Right ventricle myocardium inferior (tissue), 1 donor: ENCODE measurements around the gene ANKZF1. TPM values are rescaled to one million over a fixed set of nuclear protein-coding genes. Genes with fewer than 3 reads are reported as not detected.
A peak's percentile ranks its signal among the peaks of the same experiment; 100 is the strongest.
"Not testable (repeated sequence)": the region's sequence is repeated elsewhere in the genome, so short reads cannot be mapped to it uniquely, and the experiment has no call there.

Experiments used
- ATAC-seq: fragments of 200-7000 bp; cut with Tn5 transposase; one replicate; pipeline ENCODE4 v1.9.1; 2020; ENCODE audit warnings: mild to moderate bottlenecking, moderate library complexity
- DNase-seq: peaks from one replicate; pipeline ENCODE4 v3.0.0; 2021; ENCODE audit errors: missing footprints
- intact Hi-C: fragments of 100-400 bp; cut with DNase I; formaldehyde crosslinking; loops from one replicate; pipeline ENCODE4 v1.11.0; 2022
- total RNA-seq: library from RNA; stranded (reverse); fragmentation: NEBNext Ultra II Directional; extraction: Animal tissue kit (Norgen Biotek cat#: 25700); gene quantifications from one replicate; pipeline ENCODE4 v1.2.1, GENCODE V29; 2021
- donor health status: DM: no; HTN: yes; CAD: no; lungs with severe emphysema.

ANKZF1 gene
- total RNA-seq, 1 donor from 2014 or later = 26.6 TPM

DNA sequence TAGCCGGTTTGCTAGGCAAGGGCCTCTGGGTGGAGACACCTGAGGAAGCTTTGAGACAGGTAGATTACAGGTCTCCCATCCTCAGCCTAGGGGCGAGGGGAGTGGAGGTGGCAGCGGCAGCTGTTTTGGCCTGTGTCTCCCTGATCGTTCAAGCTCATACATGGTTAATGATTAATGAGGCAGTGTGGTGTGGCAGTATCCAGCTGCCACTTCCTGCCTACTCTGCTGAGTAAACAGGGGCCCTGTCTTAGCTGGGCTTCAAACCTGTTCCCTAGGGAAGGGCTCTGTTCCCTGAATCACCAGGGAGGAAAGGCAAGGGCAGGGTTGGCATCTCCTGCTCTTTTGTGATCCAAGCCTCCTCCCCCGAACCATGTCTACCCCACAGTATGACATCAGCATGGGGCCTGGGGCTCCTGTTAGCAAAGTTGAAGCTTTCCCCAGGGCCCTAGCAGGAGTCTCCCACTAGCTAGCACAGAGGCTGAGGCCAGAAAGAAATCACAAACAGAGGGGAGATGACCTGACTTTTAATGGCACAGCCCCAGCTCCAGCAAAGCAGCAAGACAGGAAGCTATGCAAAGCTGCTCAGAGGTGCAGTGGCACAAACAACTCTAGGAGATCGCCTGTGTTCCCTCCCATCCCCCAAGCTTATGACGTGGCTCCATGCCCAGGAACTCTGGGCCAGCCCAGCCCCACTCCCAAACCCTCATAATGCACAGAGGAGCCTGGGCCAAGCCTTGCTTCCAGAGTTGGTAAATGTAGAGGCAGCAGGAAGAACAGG lies 19.8 kb downstream of the ANKZF1 start:
- DNase-seq = peak; percentile 80
- intact Hi-C loops = no loop called here
- peak; percentile 43 for ATAC-seq

DNA sequence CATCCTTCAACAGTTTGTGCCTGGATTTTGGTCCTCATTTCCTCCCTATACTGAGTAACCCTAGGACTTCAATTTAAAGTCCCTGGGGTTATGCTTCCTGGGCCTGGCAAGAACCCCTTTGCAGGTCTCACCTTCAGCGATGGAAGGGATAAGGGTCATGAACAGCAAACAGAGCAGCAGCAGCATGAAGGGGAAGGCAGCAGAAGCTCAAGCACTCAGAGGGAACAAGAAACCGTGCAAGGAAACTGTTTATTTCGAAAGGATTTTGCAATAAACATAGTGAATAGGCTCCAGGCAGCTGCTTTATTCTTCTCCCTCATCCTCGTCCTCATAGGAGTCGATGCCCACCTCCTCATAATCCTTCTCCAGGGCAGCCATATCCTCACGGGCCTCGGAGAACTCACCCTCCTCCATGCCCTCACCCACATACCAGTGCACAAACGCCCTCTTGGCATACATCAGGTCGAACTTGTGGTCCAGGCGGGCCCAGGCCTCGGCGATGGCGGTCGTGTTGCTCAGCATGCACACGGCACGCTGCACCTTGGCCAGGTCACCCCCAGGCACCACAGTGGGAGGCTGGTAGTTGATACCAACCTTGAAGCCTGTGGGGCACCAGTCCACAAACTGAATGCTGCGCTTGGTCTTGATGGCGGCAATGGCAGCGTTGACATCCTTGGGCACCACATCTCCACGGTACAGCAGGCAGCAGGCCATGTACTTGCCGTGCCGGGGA lies 20.6 kb downstream of the ANKZF1 start:
- intact Hi-C loops = no loop called here
- no peak for DNase-seq
- no peak for ATAC-seq

DNA sequence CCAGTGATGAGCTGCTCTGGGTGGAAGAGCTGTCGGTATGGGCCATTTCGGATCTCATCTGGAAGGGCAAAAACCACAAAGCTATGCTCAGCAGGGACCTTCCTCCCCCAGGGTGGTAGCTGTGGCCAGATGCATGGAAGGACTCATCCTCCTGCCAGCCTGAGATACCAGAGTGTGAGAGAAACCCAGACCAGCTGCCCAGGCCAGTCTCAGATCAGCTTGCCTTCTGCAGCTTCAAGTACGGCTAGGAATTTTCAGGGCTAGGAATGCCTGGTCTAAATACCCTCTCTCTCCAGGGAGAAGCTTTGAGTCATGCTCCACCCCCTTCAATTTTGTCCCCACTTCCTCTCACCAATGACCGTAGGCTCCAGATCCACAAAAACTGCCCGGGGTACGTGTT lies 22.1 kb downstream of the ANKZF1 start:
- no peak for ATAC-seq
- intact Hi-C loops = loop anchor here (2.0 kb wide), 2 partner anchors 43 to 75 kb away; partner anchors contain the start of gene CNPPD1

DNA sequence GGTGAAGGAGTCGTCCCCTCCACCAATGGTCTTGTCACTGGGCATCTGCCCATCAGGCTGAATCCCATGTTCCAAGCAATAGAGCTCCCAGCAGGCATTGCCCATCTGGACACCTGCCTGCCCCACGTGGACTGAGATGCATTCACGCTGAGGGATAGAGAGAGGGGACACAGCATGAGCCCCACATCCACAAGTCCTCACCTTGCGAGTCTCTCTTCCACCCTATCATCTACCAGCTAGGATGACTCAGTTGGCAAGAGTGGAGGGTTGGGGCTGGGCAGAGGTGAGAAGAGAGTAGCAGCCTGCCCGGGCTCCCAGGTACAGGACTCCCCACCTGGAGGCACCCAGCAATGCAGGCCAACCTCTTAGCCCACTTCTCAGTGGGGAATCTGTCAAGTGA lies 22.5 kb downstream of the ANKZF1 start:
- DNase-seq (no peak), ATAC-seq (no peak)
- intact Hi-C loops = loop anchor here (2.0 kb wide), 2 partner anchors 43 to 75 kb away; partner anchors contain the start of gene CNPPD1

More for the DNA sequence above, 22.1 kb downstream of the ANKZF1 start:
- DNase-seq = no peak

DNA sequence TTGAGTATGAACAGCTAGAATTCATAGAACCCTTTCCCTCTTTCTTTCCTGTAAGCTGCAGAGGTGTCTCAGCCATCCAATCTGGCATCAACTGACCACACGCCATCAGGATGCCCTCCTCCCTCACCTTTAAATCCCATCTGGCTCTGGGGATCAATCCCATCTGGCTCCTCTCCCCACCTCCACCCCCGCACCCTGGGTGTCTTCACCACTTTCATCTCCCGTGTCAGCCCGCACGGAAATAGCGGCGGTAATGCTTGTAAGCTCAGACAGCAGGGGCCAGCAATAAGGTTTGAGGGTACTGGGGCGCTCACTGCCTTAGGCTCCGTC lies 22.9 kb downstream of the ANKZF1 start:
- no peak for ATAC-seq
- DNase-seq = no peak
- intact Hi-C loops = loop anchor here (2.0 kb wide), 2 partner anchors 42 to 76 kb away; partner anchors contain the start of gene CNPPD1

DNA sequence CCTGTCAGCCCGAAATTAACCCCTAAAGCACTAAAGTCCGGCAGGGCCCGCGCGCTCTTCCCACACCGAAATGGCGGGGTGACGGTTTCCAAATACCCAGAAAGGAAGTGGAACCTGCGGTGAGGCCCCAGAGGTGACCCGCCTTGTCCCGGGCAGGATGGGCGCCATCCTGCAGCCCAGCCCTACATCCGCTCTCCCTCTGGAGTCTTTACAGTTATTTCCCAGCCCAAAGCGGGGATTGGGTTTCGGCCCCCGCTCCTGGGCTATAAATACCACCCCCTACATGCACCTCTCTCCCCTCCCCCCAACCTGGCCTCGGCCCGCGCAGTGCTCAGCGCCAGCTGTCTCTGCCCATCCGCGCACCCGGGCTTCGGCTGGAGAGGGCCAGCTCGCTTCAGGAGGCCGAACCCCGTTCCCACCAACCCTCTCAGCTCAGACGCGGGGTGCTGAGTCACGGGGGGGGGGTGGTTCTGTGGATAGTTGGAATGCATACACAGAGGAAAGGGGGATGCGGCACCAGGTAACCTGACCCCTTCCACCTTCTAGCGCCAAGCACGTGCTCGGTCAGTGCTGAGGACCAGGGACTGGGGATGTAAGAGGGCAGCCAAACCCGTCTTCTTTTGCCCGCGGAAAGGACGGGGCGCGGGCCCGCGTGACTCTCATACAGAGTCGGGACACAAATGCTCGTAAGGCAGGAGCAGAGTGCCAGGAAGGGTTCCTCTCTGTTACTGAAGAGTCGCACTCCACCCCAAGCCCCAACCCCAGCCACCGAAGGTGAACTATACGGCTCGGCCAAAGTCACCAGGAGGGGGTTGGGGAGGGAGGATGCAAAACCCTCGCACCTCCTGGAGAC lies 23.5 kb downstream of the ANKZF1 start, which contains the start of gene TUBA4B:
Gene TUBA4B (plus strand): TSS at position 344 of the 853 bp plus-strand sequence. CDS start 165 bp downstream, at position 509.
- intact Hi-C loops = loop anchor here (2.0 kb wide), 2 partner anchors 42 to 76 kb away; partner anchors contain the start of gene CNPPD1
- no peak for DNase-seq
- peak; percentile 38 for ATAC-seq

DNA sequence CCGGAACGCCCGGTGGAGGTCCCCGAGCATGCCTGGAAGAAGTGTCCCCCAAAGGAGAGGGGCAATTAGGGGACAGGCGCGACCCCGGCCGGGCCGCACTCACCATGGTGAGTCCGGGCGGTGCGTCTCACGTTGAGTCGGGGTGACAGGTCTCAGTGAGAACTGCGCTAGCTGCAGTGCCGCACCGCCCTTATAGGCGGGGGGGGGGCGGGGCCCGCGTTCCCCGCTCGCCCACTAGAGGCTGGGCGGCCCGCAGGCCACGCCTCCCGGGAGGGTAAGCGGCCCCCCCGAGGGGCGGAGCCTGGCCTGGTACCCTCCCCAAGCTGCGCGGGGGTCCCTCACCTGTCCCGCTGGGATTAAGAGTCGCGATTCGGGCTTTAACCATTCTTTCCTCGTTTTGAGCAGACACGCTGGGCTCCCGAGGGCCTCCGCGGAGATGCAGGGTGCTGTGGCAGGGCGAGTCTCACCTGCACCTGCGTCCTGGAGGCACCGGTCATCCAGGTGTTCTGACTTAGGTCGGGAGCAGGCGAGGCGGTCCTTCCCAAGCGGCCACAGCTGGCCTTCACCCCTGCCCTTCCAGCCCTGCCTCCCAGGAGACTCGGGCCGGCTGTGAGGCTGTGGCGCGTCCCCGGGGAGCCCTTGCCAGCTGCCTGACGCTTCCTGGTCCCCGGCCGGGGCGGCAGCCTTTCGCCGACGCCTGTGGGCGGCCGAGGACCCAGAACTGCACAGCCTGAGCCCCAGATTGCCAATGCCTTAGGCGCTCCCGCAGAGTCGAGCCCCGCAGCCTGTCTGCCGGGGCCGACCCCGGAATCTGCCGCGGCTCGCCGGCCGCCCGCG lies 24.4 kb downstream of the ANKZF1 start, which contains the start of gene TUBA4A:
Gene TUBA4A (minus strand): TSS at position 166 of the 837 bp plus-strand sequence. CDS start 60 bp downstream, at position 106.
- peak; percentile 92 for ATAC-seq
- peak; percentile 95 for DNase-seq
- intact Hi-C loops = loop anchor here (2.0 kb wide), 3 partner anchors 23 to 77 kb away; partner anchors contain the start of gene CNPPD1

DNA sequence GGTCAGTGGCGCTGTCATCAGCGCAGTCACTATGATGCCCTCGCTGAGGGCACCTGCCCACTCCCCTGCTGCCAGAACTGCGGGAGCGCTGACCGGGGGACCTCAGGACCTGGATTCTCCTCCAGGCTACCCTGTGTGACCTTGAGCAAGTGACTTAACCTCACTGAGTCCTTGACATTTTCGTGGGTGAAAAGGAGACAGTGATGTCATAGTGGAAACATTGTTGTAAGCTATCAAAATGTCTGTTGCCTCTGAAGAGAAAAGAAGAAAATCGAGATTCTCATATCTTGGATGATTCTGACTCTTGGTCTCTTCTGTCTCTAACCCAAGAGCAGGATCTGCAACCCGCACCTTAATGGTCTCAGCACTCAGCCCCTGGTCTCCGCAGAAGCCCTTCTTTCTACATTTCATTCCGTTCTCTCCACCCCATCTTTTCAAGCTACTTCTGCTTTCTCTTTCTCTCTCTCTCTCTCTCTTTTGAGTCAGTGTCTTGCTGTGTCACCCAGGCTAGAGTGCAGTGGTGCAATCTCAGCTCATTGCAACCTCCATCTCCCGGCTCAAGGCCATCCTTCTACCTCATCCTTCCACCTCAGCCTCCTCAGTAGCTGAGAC lies 25.1 kb downstream of the ANKZF1 start:
- peak; percentile 5 for ATAC-seq
- intact Hi-C loops = loop anchor here (2.0 kb wide), 1 partner anchor 22 kb away; no protein-coding TSS in a partner anchor
- DNase-seq = no peak

DNA sequence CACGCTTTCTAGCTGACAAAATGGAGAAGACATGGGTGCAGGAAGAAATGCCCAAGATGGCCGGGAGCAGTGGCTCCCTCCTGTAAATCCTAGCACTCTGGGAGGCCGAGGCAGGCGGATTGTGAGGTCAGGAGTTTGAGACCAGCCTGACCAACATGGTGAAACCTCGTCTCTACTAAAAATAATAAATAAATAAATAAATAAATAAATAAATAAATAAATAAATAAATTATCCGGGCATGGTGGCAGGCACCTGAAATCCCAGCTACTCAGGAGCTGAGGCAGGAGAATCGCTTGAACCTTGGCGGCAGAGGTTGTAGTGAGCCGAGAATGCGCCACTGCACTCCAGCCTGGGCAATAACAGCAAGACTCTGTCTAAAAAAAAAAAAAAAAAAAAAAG lies 29.3 kb downstream of the ANKZF1 start:
- DNase-seq, ATAC-seq, intact Hi-C loops: not testable (repeated sequence)

DNA sequence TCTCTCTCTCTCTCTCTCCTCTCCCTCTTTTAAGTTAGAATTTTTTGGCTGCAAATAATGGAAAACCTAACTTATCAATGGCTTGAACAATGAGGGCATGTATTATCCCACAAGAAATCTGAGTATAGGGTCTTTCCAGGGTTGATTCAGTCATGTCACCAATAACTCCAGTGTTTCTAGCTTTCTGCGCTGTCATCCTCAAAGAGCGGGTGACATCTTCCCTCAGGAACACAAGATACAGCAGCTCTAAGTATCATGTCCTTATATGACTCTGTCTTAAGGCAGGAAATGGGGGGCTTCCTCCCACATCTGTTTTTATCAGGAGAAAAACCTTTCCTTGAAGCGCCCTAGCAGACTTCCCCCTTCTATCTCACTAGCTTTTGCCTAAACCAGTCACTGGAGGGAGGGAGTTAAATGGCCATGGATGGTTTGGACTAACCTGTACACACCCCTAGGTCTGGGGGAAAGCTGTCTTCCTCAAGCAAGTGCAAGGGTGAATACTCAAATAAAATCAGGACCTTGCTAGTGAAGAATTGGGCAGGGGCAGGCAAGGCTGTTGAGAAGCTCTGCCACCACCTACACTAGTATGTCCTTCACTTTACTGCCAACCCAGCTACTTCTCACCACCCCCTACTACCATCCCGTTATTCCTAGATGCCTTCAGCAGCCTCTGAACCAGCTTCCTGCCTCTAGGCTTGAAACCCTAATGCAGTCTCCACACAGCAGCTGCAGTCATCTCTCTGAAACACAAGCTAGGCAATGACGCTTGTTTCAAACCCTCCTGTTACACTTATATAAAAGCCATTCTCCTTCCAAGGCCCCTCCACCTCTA lies 31.6 kb downstream of the ANKZF1 start:
- intact Hi-C loops = no loop called here
- ATAC-seq (no peak), DNase-seq (no peak)

DNA sequence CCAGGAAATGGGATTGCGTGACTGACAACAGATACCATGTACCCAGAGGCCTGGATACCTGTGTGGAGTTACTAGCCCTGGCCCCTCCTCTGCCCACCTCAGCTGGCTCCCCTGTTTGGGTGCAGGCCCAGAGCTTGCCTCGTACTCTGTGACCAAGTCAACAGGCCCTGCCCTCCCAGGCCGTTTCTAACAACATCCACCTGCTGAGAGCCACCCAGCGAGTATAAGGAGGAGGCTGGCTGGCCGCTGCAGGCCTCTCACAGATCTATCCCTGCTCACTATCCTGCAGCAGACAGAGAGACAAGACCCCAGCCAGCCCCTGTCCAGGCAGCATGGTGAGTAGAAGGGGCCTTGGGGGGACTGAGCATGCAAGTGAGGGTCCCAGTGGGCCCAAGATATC lies 36.6 kb downstream of the ANKZF1 start:
- DNase-seq (no peak), ATAC-seq (no peak)
- intact Hi-C loops = no loop called here

DNA sequence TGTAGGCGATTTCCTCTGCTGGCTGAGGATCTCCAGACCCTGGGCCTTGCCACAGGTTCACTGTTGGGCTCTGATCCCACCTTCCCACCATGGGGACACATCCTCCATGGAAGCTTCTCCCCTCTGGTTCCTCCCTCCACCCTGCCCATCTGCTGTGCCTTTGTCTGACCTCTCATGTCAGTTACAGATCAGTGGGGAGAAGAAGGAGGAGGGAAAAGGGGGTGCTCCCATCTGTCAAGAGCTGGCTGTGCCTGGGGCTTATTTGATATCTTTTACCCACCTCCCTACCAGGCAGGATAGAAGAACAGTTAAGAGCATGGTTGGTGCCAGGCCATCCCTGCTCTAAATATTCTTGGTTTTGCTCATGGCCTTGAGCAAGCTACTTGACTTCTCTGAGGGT lies 37.3 kb downstream of the ANKZF1 start:
- intact Hi-C loops = no loop called here
- DNase-seq = no peak
- no peak for ATAC-seq

DNA sequence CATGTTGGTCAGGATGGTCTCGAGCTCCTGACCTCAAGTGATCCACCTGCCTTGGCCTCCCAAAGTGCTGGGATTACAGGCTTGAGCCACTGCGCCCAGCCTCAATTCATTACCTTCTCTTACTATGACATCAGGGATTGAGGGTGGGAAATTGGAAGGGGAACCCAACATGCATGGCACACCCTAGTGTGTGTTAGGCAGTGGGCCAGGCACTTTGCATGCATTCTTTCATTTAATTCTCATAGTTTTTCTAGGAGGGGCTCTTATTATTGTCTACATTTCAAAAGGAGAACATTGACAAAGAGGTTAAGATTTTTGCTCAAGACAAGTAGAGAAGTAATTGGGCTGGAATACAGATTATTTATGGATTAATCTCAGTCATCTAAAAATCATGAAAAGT lies 38.7 kb downstream of the ANKZF1 start:
- DNase-seq = no peak
- intact Hi-C loops = no loop called here
- ATAC-seq = no peak

DNA sequence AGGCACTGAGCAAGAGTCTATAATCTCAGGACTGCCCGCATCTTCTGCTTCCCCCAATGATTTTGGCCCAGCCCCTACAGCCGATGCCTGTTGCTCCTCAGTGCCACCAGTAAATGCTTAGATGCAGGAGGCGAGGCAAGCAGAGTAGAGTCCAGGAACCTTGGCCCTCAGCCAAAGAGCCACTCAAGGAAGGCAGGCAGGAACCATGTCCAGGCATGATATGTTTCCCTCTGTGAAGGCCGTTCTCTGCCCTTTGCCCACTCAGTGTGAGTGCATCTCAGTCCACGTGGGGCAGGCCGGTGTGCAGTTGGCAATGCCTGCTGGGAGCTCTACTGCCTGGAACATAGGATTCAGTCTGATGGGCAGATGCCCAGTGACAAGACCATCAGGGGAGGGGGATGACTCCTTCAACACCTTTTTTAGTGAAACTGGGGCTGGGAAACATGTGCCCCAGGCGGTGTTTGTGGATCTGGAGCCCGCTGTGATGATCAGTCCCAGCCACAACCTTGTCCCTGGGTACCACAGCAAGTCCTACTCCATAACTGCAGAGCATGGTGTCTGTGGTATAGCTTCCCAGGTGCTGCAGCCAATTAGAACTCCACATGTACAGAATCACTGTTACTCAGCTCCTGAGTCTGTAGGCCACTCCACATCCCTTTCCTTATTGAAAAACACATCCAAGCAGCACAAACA lies 39.9 kb downstream of the ANKZF1 start:
- intact Hi-C loops = no loop called here
- peak; percentile 49 for ATAC-seq
- no peak for DNase-seq

DNA sequence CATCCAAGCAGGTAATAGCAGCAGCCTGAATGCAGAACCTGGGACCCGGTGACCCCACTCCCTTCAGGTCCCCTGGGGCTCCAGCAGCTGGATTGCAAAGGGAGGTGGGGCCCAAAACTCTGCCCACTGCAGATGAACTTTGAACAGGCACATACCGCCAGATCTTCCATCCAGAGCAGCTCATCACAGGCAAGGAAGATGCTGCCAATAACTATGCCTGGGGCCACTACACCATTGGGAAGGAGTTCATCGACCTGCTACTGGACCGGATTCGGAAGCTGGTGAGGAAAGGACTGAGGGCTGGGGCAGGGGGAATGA lies 40.4 kb downstream of the ANKZF1 start:
- ATAC-seq = no peak
- DNase-seq = no peak

DNA sequence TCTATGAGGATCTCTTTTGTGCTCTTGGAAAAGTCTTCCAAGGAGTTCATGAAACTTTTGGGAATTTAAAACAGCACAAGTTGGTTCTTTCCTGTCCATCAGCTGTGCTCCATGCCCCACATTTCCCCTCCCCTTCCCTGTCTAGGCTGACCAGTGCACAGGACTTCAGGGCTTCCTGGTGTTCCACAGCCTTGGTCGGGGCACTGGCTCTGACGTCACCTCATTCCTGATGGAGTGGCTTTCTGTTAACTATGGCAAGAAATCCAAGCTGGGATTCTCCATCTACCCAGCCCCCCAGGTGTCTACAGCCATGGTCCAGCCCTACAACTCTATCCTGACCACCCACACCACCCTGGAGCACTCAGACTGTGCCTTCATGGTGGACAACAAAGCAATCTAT lies 41.4 kb downstream of the ANKZF1 start:
- intact Hi-C loops = no loop called here
- ATAC-seq (no peak), DNase-seq (no peak)

More for the DNA sequence above, 40.4 kb downstream of the ANKZF1 start:
- intact Hi-C loops = no loop called here
